ENCODE measurements around the gene CRIP1.
A peak's percentile ranks its signal among the peaks of the same experiment; 100 is the strongest.

Gene CRIP1

DNA sequence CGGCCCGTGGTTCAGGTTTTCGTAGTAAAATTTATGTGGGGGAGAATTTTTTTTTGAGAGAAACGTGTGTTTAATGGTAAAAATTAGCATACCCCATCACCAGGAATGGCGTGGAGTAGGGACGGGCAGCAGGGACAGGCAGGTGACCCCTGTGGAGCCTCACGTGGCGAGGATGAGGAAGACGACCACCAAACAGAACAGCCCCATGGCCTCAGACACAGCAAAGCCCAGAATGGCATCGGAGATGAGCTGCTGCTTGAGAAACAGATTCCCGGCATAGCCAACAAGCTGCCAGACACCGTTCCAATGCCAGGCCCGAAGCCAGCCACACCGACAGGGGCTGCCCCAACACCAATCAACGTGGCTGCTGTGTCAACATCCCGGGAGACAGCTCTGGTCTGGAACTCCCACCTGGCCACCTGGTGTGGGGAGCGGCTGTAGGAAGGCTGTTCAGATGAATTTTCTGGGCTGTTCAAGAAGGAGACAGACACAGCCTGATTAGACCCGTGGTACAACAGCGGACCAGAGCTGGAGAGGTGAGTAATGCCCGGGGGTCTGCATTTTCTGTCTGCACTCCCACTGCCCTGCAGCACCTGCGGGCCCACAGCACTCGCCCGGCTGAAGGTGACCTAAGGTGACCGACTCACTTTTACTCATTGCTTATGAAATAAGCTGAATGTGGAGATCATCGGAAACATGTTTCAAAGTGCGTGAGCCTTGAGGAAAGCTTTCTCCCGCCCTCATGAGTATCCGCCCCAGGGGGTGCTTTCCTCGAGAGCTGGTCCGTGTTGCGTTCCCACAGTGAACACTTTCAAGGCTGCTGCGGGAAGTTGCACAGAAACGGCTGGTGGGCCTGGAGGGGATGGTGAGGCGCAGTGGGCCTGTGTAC is 50.2 kb downstream of the CRIP1 start:
- no peak for DNase-seq

DNA sequence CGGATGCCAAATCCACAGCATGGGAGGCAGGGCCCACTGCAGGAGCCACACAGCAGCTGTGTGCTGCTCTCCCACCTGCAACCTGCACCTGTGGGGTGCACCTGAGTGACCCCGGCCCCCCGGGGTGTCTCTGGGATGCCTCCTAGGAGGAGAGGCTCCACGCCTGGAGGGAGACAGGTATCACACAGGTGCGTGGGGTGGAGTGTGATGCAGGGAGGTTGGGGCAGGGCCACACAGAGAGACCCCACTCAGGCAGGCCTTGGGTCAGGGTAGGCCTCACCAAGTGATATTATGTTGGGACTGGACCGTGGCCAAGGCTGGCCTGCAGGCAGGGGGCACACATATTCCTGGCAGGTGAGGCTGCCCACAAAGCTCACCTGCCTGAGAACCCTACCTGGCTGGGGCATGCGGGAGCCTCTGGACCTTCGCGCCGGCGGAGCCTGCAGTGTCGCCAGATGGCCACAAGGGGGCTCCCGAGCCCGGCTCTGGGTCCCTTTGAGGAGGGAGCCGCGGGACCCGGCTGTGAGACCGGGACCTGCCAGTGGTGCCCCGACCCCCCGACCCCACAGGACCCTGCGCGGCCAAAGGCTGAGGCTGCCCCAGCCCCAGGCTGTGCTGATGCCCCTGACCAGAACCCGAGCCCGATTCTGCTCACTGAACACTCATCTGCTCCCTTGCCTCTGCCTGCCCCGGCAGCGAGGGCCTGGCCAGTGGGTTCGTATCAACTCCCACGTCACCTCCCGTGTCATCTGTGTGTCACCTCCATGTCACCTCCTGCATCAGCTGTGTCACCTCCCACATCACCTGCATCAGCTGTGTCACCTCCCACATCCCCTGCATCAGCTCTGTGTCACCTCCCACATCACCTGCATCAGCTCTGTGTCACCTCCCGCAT is 51.1 kb downstream of the CRIP1 start:
- peak; percentile 59 for DNase-seq
